ENCODE results near the gene CES3. TPM values are rescaled to one million over a fixed set of nuclear protein-coding genes. Genes with fewer than 3 reads are reported as not detected.

The CES3 gene
- total and polyA plus RNA-seq, 2 donors (not counting 3 experiments of a cell fraction or from before 2014, with no cell fraction given): 0.10 TPM; not detected in 1

DNA sequence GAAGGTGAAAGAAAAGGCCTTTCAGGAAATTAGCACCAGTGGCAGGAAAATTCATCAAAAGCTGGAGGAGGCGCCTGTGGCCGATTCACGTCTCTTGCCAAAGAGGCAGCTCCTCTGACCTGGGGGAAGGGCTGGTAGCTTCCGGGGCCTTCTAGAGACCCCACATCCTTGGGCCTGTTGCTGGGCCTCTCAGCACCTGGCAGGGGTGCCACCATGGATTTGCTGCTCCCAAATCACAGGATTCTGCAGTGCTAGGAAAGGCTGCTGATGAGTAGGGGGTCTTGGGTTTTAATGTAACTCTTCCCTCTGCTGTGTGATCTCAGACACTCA, 56.3 kb downstream of the CES3 start:
- H3K4me1 ChIP-seq (ENCODE audit: control insufficient read depth, extremely low read depth, insufficient read depth, low read length): peaks cover 4% of the 10 kb centered on the region
- dilution Hi-C loops (cut with MboI; ENCODE audit: extremely low pct_ligation_motif_present, low sequenced_read_pairs) (no loop called here), intact Hi-C loops (cut with micrococcal nuclease) (no loop called here)
- no peaks in the 10 kb centered on the region for H3K9me3 ChIP-seq (replicated peaks; ENCODE audit: control insufficient read depth, insufficient read depth, low read length)
- BruUV-seq (replicated peaks): no TSS peak
- no peaks in the 10 kb centered on the region for H3K27me3 ChIP-seq (ENCODE audit: control insufficient read depth in 2 of 2, insufficient read depth in 2 of 2, low read length in 2 of 2)
- H3K4me3 ChIP-seq (replicated peaks in 1 of 3; ENCODE audit: insufficient read depth in 1 of 3, low read depth in 1 of 3, low read length in 3 of 3): no peak overlapping the region
- H3K4me2 ChIP-seq (ENCODE audit: insufficient read depth, low read length): no peak overlapping the region
- H3K9ac ChIP-seq (replicated peaks; ENCODE audit: extremely low read depth, insufficient read depth, low read length): no peak overlapping the region
- TF ChIP-seq, protein P1, sequence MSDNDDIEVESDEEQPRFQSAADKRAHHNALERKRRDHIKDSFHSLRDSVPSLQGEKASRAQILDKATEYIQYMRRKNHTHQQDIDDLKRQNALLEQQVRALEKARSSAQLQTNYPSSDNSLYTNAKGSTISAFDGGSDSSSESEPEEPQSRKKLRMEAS (IDR thresholded peaks at IDR 0.05; ENCODE audit: insufficient read depth, insufficient read length): no peak
- TF ChIP-seq MYC (IDR thresholded peaks at IDR 0.05; ENCODE audit: low read depth, low read length): no peak
- TF ChIP-seq GATA2 (IDR thresholded peaks at IDR 0.05; ENCODE audit: insufficient read depth, insufficient read length, low read depth, low read length): no peak
- no peak for TF ChIP-seq EZH2 (IDR thresholded peaks at IDR 0.05; ENCODE audit: borderline replicate concordance, low read depth, low read length, severe bottlenecking)
- TF ChIP-seq, protein P2, sequence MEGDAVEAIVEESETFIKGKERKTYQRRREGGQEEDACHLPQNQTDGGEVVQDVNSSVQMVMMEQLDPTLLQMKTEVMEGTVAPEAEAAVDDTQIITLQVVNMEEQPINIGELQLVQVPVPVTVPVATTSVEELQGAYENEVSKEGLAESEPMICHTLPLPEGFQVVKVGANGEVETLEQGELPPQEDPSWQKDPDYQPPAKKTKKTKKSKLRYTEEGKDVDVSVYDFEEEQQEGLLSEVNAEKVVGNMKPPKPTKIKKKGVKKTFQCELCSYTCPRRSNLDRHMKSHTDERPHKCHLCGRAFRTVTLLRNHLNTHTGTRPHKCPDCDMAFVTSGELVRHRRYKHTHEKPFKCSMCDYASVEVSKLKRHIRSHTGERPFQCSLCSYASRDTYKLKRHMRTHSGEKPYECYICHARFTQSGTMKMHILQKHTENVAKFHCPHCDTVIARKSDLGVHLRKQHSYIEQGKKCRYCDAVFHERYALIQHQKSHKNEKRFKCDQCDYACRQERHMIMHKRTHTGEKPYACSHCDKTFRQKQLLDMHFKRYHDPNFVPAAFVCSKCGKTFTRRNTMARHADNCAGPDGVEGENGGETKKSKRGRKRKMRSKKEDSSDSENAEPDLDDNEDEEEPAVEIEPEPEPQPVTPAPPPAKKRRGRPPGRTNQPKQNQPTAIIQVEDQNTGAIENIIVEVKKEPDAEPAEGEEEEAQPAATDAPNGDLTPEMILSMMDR (IDR thresholded peaks at IDR 0.05; ENCODE audit: extremely low read depth in 1 of 2, insufficient read depth in 1 of 2, low read depth in 1 of 2, low read length in 2 of 2): no peak
- DNase-seq (ENCODE audit: low read depth, low spot score) (no peak), FAIRE-seq (no peak)
- H3K36me3 ChIP-seq (ENCODE audit: control insufficient read depth in 2 of 2, extremely low read depth in 1 of 2, insufficient read depth in 2 of 2, low read length in 2 of 2): no peaks in the 10 kb centered on the region
- POLR2A ChIA-PET: interaction anchor here (2.1 kb wide), 1 partner anchor 10 kb away, joined by 7 read pairs; no protein-coding TSS in a partner anchor
- no peak overlapping the region for H2AFZ ChIP-seq (ENCODE audit: low read depth, low read length)
- H3K79me2 ChIP-seq (ENCODE audit: control insufficient read depth, insufficient read depth, low read length): no peaks in the 10 kb centered on the region
- H3K9me1 ChIP-seq (replicated peaks; ENCODE audit: control insufficient read depth, extremely low read depth, insufficient read depth, low read length): no peaks in the 10 kb centered on the region
- no peak overlapping the region for H3K27ac ChIP-seq (ENCODE audit: insufficient read depth, low read depth, low read length)
- CTCF ChIA-PET: interaction anchor here (0.7 to 9.1 kb wide), 50 partner anchors 8 to 243 kb away, joined by 3 to 302 read pairs (median 5); partner anchors contain the start of genes B3GNT9, CBFB, CDH16 and CES3
- no peaks in the 10 kb centered on the region for H4K20me1 ChIP-seq (replicated peaks; ENCODE audit: control insufficient read depth, extremely low read depth, insufficient read depth, low read length)

All from endothelial cell of umbilical vein (primary cell).